SHP77 treated with DMSO at 0.1 percent for 48 hours (cell line): ENCODE measurements around the gene DNAJB1.

Experiments used
- DNase-seq: peaks from one replicate; lab custom pipeline; 2025; lab: John Stamatoyannopoulos, UW

Gene DNAJB1

DNA sequence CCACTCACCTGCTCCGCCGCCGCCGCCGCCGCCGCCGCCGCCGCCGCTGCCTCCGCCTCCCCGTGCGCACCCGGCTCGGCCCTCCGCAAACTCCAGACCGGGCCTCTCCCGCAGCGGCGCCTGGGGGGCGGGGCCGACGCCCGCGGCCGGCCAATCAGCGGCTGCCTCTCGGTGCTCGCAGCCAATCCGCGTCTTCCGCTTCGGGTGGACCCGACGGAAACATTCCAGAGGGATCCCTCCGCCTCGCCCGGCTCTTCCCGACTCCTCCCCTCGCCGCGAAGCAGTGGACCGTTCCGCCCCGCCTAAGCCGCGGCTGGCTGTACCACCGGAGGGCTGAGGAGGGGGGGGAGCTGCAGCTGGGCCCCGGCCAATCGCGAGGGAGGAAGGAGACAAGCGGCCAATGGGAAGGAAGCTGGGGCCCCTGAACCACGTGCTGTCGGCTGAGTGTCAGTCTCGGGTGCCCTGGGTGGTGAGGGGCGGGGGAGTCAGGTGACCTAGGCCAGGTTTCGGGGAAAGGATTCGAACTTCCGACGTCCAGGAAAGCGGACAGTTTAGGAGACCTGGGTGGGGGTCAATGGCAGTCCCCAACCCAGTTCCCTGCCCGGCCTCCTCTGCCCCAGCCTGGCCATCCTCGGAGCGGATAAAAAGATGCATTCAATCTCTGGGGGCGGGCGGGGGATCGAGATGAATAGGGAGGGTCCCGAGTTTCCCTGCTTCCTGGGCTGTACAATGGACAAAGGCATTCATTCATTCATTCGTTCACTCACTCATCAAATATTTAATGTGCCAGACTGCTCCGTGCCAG, 22.0 kb downstream of the DNAJB1 start, which contains the start of gene GIPC1:
Gene GIPC1, minus strand, starts transcription at position 99 of the 805 bp plus-strand sequence. CDS start 13,151 bp downstream, outside the sequence.
- DNase-seq = peak; percentile 91

DNA sequence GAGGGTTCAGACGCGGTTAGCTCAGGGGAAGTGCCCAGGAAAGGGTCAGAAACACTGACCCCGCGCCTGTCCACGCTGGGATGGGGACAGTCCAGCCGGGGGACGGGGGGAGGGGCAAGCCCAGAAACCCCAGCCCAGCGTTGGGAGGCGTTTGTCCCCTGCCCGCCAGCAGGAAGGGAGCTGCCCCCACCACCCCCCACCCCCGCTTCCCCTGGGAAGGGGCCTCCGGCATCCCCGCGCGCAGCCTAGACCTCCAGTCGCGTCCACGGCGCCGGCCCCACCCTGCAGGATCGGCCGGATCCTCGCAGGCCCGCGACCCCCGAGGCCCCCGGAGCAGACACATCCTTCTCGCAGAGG, 22.5 kb downstream of the DNAJB1 start:
- no peak for DNase-seq

DNA sequence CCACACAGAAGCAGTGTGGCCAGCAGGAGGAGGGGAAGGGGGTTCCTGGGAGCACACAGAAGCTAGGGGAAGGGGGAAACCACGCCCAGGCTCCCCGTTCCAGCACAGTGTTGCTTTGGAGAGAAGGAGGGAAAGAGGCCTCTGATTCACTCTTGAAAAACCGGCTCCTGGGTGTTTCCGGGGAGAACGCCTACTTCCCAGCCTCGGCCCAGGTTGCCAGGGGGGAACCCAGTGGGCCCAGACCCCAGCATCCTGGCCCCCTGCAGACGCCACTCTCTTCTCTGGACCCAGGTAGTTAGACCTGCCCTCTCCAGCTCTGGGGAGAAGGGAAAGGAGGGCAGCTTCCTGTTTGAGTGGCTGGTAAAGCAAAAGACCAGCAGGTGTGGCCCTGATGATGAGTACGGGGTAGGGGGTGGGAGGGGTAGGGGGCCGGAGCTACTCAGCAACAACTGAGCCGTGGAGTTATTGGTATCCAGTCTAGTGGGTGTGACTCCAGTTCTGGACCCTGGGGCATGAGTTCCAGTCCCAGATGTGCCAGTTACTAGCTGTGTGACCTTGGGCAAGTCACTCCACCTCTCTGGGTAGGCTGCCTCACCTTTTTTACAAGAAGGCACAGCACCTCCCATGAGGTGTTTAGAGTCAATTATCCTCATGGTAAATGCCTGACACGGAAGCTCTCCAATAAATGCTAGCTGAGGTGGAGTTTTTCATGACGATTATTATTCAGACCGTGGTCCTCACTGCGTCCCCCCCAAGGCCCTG, 23.1 kb downstream of the DNAJB1 start:
- no peak for DNase-seq

DNA sequence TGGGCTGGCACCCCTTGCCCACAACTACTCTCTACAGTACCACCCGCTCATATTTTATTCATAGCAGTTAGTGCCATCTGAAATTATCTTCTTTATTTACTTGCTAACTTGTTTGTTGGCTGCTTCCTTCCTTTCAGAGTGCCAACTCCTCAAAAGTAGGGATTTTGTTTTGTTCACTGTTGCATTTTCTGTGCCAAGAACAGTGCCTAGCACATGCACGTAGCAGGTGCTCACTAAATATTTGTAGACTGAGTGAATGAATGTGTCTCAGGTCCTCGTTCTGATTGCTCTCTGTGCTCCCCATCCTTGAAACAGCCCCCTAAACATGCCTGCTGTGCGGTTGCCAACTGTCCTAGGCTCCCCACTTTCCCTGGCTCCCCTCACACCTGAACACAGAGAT, 23.8 kb downstream of the DNAJB1 start:
- DNase-seq = no peak

DNA sequence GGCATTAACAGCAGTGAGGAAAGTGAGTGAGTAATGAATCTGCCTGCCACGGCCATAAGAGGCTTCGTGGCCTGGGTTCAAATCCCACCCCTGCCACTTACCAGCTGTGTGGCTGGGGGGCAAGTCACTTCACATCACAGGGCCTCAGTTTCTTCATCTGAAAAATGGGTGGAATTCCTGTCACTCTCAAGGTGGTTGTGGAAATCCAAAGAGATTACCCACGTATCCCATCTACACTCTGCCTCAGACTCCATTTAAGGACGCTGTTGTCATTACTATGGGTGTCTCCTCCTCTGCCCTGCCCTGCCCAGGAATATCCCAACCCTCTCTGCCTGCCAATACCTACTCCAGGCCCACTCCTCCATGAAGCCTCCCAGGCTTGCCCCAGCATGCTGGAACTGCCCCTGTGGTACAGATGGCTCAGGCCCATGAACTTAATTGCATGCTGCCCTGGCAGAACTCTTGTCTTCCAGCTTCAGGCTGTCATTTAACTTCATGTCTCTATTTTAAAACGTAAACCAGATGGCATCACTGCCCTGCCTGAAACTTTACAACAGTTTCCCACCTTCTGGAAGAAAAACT, 25.4 kb downstream of the DNAJB1 start:
- DNase-seq = no peak

DNA sequence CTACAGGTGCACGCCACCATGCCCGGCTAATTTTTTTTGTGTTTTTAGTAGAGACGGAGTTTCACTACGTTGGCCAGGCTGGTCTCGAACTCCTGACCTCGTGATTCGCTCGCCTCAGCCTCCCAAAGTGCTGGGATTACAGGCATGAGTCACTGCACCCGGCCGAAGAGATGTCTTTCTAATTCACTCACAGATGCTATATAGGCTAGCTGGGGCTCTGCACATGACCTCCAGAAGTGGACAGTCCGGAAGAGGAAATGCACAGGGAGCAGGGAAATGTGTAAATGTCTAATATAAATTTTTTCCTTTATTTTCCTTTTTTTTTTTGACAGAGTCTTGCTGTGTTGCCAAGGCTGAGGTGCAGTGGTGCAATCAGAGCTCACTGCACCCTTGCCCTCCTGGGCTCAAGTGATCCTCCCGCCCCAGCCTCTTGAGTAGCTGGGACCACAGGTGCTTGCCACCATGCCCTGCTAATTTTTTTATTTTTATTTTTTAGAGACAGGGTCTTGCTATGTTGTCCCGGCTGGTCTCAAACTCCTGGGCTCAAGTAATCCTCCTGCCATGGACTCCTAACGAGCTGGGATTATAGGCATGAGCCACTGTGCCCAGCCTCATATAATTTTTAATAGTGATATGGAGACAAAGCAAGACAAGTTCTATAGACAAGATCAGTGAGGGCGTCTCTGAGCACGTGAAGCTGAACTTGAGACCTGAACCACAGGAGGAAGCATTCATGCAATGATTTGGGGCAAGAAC, 30.6 kb downstream of the DNAJB1 start:
- no peak for DNase-seq

DNA sequence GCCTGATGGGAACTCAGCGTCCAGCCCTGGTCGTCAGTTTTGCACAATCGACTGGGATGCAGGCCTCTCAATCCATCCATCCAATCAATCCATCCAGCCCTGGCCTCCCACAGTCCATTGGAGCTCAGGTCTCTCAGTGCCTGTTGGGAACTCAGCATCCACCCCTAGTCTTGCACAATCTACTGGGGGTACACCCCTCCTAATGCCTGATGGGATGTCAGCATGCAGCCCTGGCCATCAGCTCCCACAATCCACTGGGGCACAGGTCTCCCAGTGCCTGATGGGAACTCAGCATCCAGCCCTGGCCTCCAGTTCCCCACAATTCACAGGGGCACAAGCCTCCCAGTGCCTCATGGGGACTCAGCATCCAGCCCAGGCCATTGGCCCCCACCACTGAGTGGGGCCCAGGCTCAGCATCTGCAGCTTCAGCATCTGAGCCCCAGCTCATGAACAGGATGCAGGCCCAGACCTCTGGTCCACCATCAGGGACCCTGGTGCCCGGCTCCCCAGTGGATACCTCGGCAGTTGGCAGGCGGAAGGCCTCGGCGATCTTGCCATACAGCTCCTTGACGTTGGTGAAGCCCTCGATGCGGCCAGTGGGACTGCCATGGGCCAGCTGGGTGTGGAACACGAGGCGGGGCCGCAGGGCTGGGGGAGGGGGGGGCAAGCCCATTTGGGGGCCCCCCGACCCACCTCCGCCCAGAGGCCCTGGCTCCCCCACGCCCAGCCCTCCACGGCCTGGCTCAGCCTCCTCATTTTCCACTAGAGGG, 35.8 kb downstream of the DNAJB1 start:
- DNase-seq = no peak

DNA sequence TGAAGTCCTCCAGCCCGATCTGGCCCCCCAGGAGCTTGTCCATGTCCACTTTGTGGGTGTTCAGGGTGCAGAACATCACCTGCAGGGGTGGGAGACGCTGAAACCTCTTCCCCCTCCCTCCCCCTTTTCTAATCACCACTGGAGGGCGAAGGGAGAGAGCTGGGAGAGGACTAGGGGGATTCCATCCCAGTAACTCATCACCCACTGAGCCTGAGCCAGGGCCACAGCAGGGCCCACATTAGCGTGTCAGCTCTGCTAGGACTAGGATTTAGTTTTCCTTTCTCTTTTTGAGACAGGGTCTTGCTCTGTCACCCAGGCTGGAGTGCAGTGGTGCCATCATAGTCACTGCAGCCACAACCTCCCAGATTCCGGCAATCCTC, 37.5 kb downstream of the DNAJB1 start:
- no peak for DNase-seq

DNA sequence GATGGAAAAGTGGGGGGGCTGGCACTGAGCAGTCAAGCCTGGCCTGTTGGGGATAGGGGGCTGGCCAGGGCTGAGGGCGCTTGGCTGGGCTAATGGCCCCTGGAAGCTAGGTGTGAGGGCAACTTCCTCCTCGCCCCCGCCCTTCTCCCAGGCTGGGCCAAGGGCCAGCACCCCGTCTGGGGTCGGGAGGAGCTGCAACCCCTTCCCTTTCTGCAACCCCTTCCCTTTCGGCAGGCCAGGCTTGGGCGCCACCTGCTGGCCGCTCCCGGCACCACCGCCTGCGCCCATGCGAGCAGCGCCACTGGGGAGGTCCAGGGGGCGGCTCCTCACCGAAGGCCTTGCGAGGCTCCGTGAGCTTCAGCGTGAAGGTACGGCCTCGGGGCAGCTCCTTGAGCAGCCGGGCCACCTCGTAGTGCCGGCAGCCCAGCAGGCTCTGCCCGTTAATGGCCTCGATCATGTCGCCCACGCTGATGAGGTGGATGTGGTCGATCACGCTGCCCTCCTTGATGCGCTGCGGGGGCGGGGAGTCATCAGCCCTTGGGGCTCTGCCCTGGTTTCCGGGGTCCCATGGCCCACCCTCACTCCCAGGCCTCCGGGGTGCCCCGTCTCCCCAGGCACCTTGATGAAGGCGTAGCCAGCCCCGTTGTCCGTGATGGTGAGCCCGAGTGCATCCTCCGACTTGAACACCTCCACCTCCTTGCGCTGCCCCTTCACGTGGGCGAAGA, 38.1 kb downstream of the DNAJB1 start:
- DNase-seq = no peak

DNA sequence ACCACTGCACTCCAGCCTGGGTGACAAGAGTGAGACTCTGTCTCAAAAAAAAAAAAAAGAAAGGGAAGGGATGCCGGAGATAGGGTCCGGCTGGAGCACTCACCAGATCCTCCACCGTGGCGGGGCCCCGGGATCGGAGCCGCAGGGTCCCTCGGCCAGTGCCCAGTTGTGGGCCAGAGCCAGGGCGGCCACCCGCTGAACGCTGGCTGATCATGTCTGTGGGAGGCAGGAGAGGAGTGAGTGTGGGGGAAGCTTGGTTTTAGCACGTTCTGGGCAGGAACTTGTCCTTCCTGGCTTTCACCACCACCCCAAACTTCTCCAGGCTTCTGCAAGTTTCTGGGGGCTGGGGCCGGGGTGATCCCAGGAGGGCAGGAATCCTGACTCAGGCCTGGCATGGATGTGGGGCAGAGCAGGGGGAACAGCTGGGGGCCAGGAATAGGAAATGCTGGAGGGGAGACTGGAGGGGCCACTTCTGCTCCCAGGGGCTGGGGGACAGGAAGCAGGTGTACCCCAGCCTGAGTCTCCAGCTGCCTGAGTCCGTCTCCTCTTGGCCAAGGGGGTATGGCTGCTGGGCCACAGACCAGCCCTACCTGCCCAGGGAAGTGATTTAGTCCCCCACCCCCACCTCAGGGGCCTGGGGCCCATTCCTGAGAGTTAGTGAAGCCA, 38.8 kb downstream of the DNAJB1 start:
- no peak for DNase-seq

DNA sequence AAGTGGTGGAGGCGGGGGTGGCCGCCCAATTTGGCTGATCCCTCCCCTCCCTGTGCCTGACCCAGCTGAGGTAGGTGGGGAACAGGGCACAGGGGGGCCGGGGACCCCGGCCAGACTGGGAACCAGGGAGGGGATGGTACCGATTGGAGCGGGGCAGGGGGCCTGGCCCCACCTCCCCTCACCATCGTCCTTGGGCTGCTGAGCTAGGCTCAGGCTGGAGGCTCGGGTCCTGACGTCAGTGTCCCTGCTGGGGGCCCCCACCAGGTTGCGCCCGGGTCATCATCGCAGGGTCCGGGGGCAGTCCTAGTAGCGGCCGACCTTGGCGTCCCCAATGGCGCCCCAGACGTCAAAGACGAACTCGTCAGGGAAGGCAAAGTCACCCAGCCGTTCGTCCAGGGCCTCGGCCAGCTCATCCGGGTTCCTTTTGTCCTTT, 40.1 kb downstream of the DNAJB1 start:
- no peak for DNase-seq

DNA sequence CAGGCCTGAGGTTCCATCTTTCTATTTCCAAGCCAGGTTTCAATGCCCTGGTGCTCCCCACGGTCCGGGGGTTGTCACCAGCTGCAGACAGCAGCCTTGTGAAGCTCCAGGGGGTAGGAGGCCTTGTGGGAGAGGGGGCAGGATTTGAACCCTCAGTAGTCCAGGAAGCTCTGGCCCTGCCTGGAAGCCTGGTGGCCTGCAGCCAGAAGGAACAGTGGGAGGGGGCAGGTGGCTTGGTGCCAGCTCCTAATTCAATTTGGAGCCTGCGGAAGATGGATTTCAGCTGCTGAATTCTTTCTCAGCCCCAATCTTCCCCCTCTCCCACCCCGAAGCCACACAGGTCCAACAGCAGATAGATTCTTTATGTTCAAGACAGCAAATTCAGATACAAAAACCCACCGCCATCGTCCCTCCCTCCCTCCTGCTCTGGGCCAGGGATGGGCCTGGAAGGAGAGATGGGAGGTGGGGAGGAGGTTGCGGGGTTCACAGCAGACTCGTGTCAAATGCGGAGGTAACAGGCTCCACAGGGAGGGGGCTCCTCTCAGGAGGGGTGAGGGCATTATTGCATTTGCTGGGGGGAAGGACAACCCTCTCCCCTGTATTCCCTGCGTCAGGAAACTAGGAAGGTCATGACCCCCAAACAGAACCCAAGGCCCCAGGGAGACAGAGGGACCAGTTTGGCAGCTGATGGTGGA, 40.6 kb downstream of the DNAJB1 start:
- DNase-seq = no peak

DNA sequence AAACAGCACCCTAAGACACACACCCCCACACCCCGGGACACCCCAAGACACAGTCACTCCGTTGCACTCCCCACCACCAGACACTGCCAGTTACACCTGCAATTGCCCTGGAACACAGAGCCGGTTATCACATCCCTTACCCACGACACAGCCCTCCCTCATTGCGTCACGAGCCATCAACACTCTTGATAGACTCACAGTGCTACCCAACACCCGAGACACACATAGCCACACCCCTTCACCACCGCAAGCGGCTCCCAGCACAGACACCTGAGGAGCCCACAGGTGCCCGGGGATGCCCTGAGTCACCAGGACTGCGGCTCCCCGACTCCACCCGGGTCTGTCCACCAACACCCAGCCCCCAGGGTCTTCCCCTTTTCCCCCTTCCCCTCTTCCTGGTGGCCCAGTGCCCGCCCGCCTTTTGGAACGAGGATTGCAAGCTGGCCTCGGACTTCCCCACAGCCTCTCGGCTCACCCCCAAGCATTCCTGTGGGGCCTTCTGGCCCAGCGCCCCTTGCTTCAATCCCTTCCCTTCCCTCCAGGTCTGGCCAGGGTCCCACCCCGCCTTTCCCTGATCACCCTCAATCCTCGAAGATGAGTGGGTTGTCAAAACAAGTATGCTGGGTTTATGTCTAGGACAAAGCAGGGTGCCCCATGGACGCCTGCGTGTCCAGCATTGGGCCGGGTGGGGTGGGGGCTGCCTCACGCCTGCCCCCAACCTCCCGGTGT, 41.4 kb downstream of the DNAJB1 start:
- DNase-seq = no peak

DNA sequence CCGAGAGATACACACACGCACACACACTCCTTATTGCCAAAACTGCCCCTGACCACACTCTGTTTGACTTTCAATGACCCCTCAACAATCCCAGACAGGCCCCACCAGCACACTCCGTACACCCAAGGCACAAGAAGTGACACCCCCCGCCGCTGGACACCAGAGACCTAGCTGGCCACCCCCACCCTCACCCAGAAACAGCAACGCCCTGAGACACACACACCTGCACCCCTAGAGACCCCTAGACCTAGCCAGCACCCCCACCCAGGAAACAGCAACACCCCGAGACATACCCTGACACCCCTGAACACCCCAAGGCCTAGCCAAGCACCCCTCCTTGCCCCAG, 41.9 kb downstream of the DNAJB1 start:
- no peak for DNase-seq

DNA sequence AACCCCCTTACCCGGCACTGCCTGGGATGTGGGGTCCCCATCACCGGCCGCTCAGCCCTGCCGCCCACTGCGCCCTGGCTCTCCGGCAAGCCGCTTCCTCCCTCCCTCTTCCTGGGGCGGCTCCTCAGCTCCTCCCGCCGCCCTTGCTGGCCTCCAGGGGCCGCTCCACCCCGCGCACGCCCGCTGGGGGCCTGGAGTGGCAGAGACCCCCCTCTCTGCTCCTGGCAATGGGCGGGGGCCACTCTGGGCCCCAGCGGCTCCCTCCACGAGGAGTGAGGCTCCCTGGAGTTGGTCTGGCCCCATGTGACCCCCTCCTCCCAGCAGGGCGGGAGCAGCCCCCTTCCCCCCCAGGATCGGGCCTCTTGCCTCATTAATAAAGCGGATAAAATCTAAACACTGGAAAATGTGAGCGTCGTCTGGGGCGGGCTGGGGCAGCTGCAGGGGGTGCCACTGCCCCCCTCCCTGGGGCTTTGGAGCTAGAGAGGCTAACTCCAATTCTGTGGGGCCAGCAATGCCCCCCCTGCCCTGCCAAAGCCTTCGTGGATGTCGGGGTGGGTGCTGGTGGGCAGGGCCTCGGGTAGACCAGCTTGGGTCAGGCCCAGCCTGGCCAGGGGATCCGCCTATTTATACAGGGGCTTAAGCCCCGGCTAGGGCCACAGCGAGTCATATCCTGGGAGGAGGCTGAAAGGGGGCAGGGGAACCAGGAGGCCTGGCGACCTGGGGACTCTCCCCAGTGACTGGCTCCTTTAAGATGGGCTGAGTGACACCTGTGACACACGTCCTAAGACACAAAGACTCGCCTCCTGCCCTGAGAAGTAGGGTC, 42.7 kb downstream of the DNAJB1 start, which contains the start of gene PTGER1:
Gene PTGER1, minus strand, starts transcription at position 104 of the 823 bp plus-strand sequence. CDS start 1,034 bp downstream, outside the sequence.
- no peak for DNase-seq

DNA sequence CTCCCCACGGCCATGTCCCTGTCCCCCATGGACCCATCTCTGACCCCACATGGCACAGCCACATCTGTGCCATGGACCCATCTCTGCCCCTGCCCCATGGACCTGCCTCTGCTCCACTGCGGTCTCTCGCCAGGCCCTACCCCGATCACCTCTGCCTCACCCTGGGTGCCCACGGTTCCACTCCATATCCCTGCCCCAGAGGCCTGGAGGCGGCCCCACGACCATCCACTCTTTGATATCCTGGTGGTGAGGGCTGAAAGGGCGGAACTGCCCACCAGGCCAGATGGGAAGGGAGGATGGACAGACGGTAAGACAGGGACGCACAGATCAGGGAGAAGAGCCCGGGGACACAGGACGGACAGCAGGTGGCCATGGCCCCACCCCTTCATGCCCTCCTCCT, 43.4 kb downstream of the DNAJB1 start:
- no peak for DNase-seq

DNA sequence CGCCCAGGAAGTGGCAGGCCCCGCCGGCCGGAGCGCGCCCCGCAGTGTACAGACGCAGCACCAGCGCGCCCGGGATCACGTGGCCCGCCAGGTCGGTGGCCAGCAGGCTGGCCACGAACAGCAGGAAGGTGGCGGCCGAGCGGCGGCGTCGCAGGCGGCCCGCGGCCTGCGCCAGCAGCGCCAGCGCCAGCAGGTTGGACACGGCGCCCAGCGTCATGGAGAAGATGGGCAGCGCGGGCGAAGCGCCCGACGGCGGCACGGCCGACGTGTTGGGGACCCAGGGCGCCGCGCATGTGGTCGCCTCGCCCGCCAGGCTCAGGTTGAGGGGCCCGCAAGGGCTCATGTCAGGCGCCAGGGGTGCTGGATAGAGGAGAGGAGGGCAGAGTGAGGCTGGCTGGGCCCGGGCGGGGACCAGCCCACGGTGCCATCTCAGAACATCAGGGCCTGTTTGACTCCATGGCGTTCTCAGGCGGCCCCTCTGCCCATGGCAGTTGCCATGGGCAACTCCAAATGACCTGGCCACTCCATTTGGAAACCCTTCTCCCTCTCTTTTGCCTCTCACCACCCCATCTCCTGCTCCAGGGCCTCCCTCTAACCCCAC, 44.1 kb downstream of the DNAJB1 start:
- DNase-seq = no peak
